K562 (cell line): ENCODE results near the gene PKLR.

Experiments used
- CTCF ChIP-seq, 3 experiments: IDR thresholded peaks in 2 of 3; conservative IDR thresholded peaks in 1 of 3; 2 replicates each; pipeline ENCODE4 v1.5.1; 2011 to 2012; ENCODE audit warnings: low read length in 3 of 3, mild to moderate bottlenecking in 3 of 3, control low read depth in 2 of 3, improper control_type of control experiment in 1 of 3, inconsistent platforms in 1 of 3, low read depth in 1 of 3, mixed read lengths in 1 of 3, moderate library complexity in 1 of 3; ENCODE audit not compliant: insufficient read depth in 2 of 3
- EZH2 ChIP-seq: IDR thresholded peaks from 2 replicates; pipeline ENCODE4 v1.6.1; 2012; ENCODE audit warnings: low read depth, mild to moderate bottlenecking, inconsistent platforms, low read length, borderline replicate concordance
- FOS ChIP-seq: IDR thresholded peaks from 3 replicates; pipeline ENCODE4 v1.6.1; 2011; ENCODE audit not compliant: insufficient read length; ENCODE audit errors: extremely low read depth
- PHF8 ChIP-seq: fragments of 200-600 bp; sonication (generic); IDR thresholded peaks from 2 replicates; pipeline ENCODE4 v1.6.1; 2012; ENCODE audit warnings: mixed run types, mild to moderate bottlenecking, inconsistent platforms, low read length, moderate library complexity, borderline replicate concordance
- ZBTB8A ChIP-seq: fragments of 450-650 bp; IDR thresholded peaks from 2 replicates; pipeline ENCODE4 v1.6.1; 2018; ENCODE audit warnings: mild to moderate bottlenecking, moderate library complexity; ENCODE audit not compliant: partially characterized antibody

- TF ChIP-seq EZH2 (no peak), ZBTB8A (no peak), PHF8 (no peak), CTCF (IDR thresholded peaks at IDR 0.05 in 2 of 3, conservative IDR thresholded peaks at IDR 0.05 in 1 of 3; ENCODE audit: insufficient read depth in 2 of 3, low read depth in 1 of 3, low read length in 3 of 3) (no peak), FOS (no peak)
Observed at GRCh38 chr1:155326020-155326526, 24.8 kb upstream of the PKLR start.
